Stomach (tissue), 9 donors: ENCODE data around the gene FAM124B. TPM values are rescaled to one million over a fixed set of nuclear protein-coding genes. Genes with fewer than 3 reads are reported as not detected.

Source experiments
- DNase-seq, 2 donors: peaks; one replicate each; pipeline versions ENCODE4 v3.0.0 to v3.0.0-alpha.2; 2013 to 2019
- H3K27ac ChIP-seq, 5 donors: fragments of 200-600 bp in 4 of 5; sonication (generic) in 4 of 5; one replicate each; pipeline ENCODE4 v1.5.1; 2013 to 2019; ENCODE audit warnings: mild to moderate bottlenecking in 1 of 5, moderate library complexity in 1 of 5
- H3K27me3 ChIP-seq, 3 donors: fragments of 200-600 bp; sonication (generic); one replicate each; pipeline ENCODE4 v1.5.1; 2017 to 2019; ENCODE audit warnings: mixed run types in 1 of 3
- H3K36me3 ChIP-seq, 4 donors: fragments of 200-600 bp; sonication (generic); 1 replicate in 3 of 4; 2 replicates in 1 of 4; pipeline ENCODE4 v1.5.1; 2016 to 2019
- H3K4me1 ChIP-seq, 4 donors: fragments of 200-600 bp; sonication (generic); one replicate each; pipeline ENCODE4 v1.5.1; 2016 to 2019
- H3K4me3 ChIP-seq, 4 donors: fragments of 200-600 bp; sonication (generic) in 3 of 4; one replicate each; pipeline ENCODE4 v1.5.1; 2016 to 2019; ENCODE audit warnings: mild to moderate bottlenecking in 1 of 4
- H3K9me3 ChIP-seq, 4 donors: fragments of 200-600 bp; sonication (generic); one replicate each; pipeline ENCODE4 v1.5.1; 2016 to 2019
- CTCF ChIP-seq, 7 experiments: fragments of 450-650 bp in 4 of 7; fragments of 200-600 bp in 3 of 7; sonication (generic) in 3 of 7; IDR thresholded peaks; one replicate each; pipeline ENCODE4 v1.5.1; 2016 to 2019; ENCODE audit warnings: antibody characterized with exemption in 7 of 7, control low read depth in 2 of 7, mild to moderate bottlenecking in 1 of 7
- EP300 ChIP-seq: sonication (generic); formaldehyde crosslinking; IDR thresholded peaks from one replicate; pipeline ENCODE4 v1.6.1; 2017; ENCODE audit warnings: antibody characterized with exemption
- POLR2A ChIP-seq, 4 donors: fragments of 450-650 bp; IDR thresholded peaks; one replicate each; pipeline ENCODE4 v1.6.1; 2016; ENCODE audit warnings: antibody characterized with exemption in 4 of 4, control low read depth in 2 of 4, mild to moderate bottlenecking in 1 of 4, moderate library complexity in 1 of 4
- POLR2AphosphoS5 ChIP-seq, 3 donors: sonication (generic); formaldehyde crosslinking; IDR thresholded peaks; one replicate each; pipeline ENCODE4 v1.6.1; 2016; ENCODE audit warnings: antibody characterized with exemption in 3 of 3
- WGBS, 5 donors: extraction: QIAGEN DNeasy Blood & Tissue Kit in 3 of 5; methylation state at CpG; one replicate each; pipeline versions ENCODE4 v1.1.5 to v1.1.7; 2013 to 2018; 5-methylcytosine and 5-hydroxymethylcytosine counted together
- intact Hi-C: fragments of 100-400 bp; cut with DNase I; formaldehyde crosslinking; loops from one replicate; pipeline ENCODE4 v1.15.1; 2023; ENCODE audit warnings: low total_unique reads
- polyA plus RNA-seq, 3 donors: library from polyadenylated mRNA; stranded (reverse); fragments of 200-250 nt; gene quantifications; one replicate each; pipeline ENCODE4 v1.2.3, GENCODE V29; 2013
- total RNA-seq, 5 donors: library from RNA; depleted of rRNA; stranded (reverse); fragments of >200 nt; gene quantifications; one replicate each; pipeline versions ENCODE4 v1.1.0 to v1.2.3, GENCODE V29; 2014 to 2016
- donor health status: healthy with polysubstance abuse.
- donor health status: Bipolar disorder and iron deficiency.
- donor health status: healthy.

FAM124B gene
- total and polyA plus RNA-seq, 8 donors, result 0.25 to 6.4 (median 0.82) TPM; not detected in 2

- intact Hi-C loops, result no loop called here
- no peak for TF ChIP-seq EP300
- no peak for TF ChIP-seq POLR2AphosphoS5 (IDR thresholded peaks at IDR 0.05)
- TF ChIP-seq POLR2A (IDR thresholded peaks at IDR 0.05), result no peak
- TF ChIP-seq CTCF (IDR thresholded peaks at IDR 0.05), result no peak
- 59 to 84% (median 72%) methylated on average over 3 of the region's 3 CpGs for WGBS, 5 donors
- no peaks in the 10 kb centered on the region for H3K9me3 ChIP-seq
- H3K36me3 ChIP-seq, result no peaks in the 10 kb centered on the region
- no peaks in the 10 kb centered on the region for H3K27me3 ChIP-seq
- H3K4me3 ChIP-seq, result no peak overlapping the region
- H3K4me1 ChIP-seq, result no peaks in the 10 kb centered on the region
- no peak for DNase-seq
- H3K27ac ChIP-seq, result no peak overlapping the region
These were observed 24.7 kb upstream of the FAM124B start for GRCh38 chr2:224426656-224427055.

GRCh38 chr2:224421065-224421464 lies 19.2 kb upstream of the FAM124B start:
- DNase-seq, result no peak
- intact Hi-C loops, result no loop called here
- TF ChIP-seq EP300 (no peak), POLR2AphosphoS5 (IDR thresholded peaks at IDR 0.05) (no peak), CTCF (IDR thresholded peaks at IDR 0.05) (no peak), POLR2A (IDR thresholded peaks at IDR 0.05) (no peak)
- 69 to 93% (median 88%) methylated on average over 2 of the region's 2 CpGs for WGBS, 5 donors
- H3K27me3 ChIP-seq, result no peaks in the 10 kb centered on the region
- H3K4me3 ChIP-seq, result no peak overlapping the region
- no peaks in the 10 kb centered on the region for H3K4me1 ChIP-seq
- no peaks in the 10 kb centered on the region for H3K36me3 ChIP-seq
- no peaks in the 10 kb centered on the region for H3K9me3 ChIP-seq
- H3K27ac ChIP-seq, result no peak overlapping the region

- Histone ChIP-seq H3K27ac (no peak overlapping the region), H3K9me3 (no peaks in the 10 kb centered on the region), H3K27me3 (no peaks in the 10 kb centered on the region), H3K4me1 (no peaks in the 10 kb centered on the region), H3K4me3 (no peak overlapping the region), H3K36me3 (no peaks in the 10 kb centered on the region)
- intact Hi-C loops, result no loop called here
- 81 to 88% (median 82%) methylated on average over 4 of the region's 4 CpGs for WGBS, 5 donors
- DNase-seq, result no peak
- TF ChIP-seq CTCF (IDR thresholded peaks at IDR 0.05) (no peak), POLR2A (IDR thresholded peaks at IDR 0.05) (no peak), EP300 (no peak), POLR2AphosphoS5 (IDR thresholded peaks at IDR 0.05) (no peak)
These were observed 16.0 kb upstream of the FAM124B start for GRCh38 chr2:224417947-224418346.

GRCh38 chr2:224417361-224417729 lies 15.4 kb upstream of the FAM124B start:
- Histone ChIP-seq H3K4me3 (no peak overlapping the region), H3K27ac (no peak overlapping the region), H3K36me3 (no peaks in the 10 kb centered on the region), H3K4me1 (no peaks in the 10 kb centered on the region), H3K9me3 (no peaks in the 10 kb centered on the region), H3K27me3 (no peaks in the 10 kb centered on the region)
- intact Hi-C loops, result no loop called here
- DNase-seq, result no peak
- 24 to 53% (median 38%) methylated on average over 1 of the region's 1 CpG for WGBS, 5 donors
- no peak for TF ChIP-seq EP300
- no peak for TF ChIP-seq CTCF (IDR thresholded peaks at IDR 0.05)
- no peak for TF ChIP-seq POLR2AphosphoS5 (IDR thresholded peaks at IDR 0.05)
- no peak for TF ChIP-seq POLR2A (IDR thresholded peaks at IDR 0.05)
